Liver (tissue), 3 donors: Measurements from ENCODE around the gene KIF5A.

Experiments used
- EGR1 ChIP-seq, 2 donors: IDR thresholded peaks; 2 replicates each; pipeline ENCODE4 v1.6.1; 2016 to 2018; ENCODE audit warnings: antibody characterized with exemption in 2 of 2, low read depth in 2 of 2
- GABPA ChIP-seq, 2 donors: IDR thresholded peaks in 1 of 2; conservative IDR thresholded peaks in 1 of 2; 2 replicates each; pipeline ENCODE4 v1.6.1; 2016; ENCODE audit warnings: antibody characterized with exemption in 2 of 2, mild to moderate bottlenecking in 1 of 2, moderate library complexity in 1 of 2
- HNF4A ChIP-seq, 2 donors: conservative IDR thresholded peaks; 2 replicates each; pipeline ENCODE4 v1.6.1; 2016; ENCODE audit warnings: antibody characterized with exemption in 2 of 2, mild to moderate bottlenecking in 2 of 2
- RAD21 ChIP-seq, 2 donors: IDR thresholded peaks; 2 replicates each; pipeline ENCODE4 v1.6.1; 2016; ENCODE audit warnings: antibody characterized with exemption in 2 of 2, mild to moderate bottlenecking in 2 of 2
- TAF1 ChIP-seq: conservative IDR thresholded peaks from 2 replicates; pipeline ENCODE4 v1.6.1; 2016; ENCODE audit warnings: antibody characterized with exemption, mild to moderate bottlenecking
- TF ChIP-seq, protein P1 (sequence below): fragments of 150-350 bp; IDR thresholded peaks from 2 replicates; pipeline ENCODE4 v1.5.1; 2017; ENCODE audit warnings: improper control_type of control experiment, low read depth, low read length; ENCODE audit not compliant: missing input control
- TF ChIP-seq, protein P2 (sequence below): IDR thresholded peaks from 2 replicates; pipeline ENCODE4 v1.6.1; 2016; ENCODE audit warnings: antibody characterized with exemption
- TF ChIP-seq, protein P3 (sequence below): IDR thresholded peaks from 2 replicates; pipeline ENCODE4 v1.6.1; 2016; ENCODE audit warnings: antibody characterized with exemption, mild to moderate bottlenecking
- TF ChIP-seq, protein P4 (sequence below): IDR thresholded peaks from 2 replicates; pipeline ENCODE4 v1.6.1; 2016; ENCODE audit warnings: antibody characterized with exemption
- donor health status: healthy.
- donor health status: healthy.

DNA sequence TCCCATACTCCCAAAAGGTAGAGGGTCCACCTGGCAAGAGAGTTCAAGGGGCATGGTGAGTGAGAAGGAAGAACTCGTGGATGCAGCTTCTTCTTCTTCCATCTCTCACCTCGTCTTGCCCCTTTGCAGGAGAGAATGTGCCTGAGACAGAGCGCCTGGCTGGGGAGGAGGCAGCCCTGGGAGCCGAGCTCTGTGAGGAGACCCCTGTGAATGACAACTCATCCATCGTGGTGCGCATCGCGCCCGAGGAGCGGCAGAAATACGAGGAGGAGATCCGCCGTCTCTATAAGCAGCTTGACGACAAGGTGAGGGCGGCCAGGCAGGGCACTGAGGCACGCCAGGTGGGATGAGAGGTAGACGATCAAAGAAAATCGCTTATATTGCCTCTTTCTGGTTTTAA lies 20.0 kb downstream of the KIF5A start:
- TF ChIP-seq, protein P1, sequence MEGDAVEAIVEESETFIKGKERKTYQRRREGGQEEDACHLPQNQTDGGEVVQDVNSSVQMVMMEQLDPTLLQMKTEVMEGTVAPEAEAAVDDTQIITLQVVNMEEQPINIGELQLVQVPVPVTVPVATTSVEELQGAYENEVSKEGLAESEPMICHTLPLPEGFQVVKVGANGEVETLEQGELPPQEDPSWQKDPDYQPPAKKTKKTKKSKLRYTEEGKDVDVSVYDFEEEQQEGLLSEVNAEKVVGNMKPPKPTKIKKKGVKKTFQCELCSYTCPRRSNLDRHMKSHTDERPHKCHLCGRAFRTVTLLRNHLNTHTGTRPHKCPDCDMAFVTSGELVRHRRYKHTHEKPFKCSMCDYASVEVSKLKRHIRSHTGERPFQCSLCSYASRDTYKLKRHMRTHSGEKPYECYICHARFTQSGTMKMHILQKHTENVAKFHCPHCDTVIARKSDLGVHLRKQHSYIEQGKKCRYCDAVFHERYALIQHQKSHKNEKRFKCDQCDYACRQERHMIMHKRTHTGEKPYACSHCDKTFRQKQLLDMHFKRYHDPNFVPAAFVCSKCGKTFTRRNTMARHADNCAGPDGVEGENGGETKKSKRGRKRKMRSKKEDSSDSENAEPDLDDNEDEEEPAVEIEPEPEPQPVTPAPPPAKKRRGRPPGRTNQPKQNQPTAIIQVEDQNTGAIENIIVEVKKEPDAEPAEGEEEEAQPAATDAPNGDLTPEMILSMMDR: no peak
- TF ChIP-seq GABPA (IDR thresholded peaks at IDR 0.05 in 1 of 2, conservative IDR thresholded peaks at IDR 0.05 in 1 of 2) (no peak), TAF1 (no peak), EGR1 (IDR thresholded peaks at IDR 0.05; ENCODE audit: low read depth in 2 of 2) (no peak), RAD21 (IDR thresholded peaks at IDR 0.05) (no peak), HNF4A (conservative IDR thresholded peaks at IDR 0.05) (no peak)
- TF ChIP-seq, protein P2, sequence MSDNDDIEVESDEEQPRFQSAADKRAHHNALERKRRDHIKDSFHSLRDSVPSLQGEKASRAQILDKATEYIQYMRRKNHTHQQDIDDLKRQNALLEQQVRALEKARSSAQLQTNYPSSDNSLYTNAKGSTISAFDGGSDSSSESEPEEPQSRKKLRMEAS: no peak
- TF ChIP-seq, protein P3, sequence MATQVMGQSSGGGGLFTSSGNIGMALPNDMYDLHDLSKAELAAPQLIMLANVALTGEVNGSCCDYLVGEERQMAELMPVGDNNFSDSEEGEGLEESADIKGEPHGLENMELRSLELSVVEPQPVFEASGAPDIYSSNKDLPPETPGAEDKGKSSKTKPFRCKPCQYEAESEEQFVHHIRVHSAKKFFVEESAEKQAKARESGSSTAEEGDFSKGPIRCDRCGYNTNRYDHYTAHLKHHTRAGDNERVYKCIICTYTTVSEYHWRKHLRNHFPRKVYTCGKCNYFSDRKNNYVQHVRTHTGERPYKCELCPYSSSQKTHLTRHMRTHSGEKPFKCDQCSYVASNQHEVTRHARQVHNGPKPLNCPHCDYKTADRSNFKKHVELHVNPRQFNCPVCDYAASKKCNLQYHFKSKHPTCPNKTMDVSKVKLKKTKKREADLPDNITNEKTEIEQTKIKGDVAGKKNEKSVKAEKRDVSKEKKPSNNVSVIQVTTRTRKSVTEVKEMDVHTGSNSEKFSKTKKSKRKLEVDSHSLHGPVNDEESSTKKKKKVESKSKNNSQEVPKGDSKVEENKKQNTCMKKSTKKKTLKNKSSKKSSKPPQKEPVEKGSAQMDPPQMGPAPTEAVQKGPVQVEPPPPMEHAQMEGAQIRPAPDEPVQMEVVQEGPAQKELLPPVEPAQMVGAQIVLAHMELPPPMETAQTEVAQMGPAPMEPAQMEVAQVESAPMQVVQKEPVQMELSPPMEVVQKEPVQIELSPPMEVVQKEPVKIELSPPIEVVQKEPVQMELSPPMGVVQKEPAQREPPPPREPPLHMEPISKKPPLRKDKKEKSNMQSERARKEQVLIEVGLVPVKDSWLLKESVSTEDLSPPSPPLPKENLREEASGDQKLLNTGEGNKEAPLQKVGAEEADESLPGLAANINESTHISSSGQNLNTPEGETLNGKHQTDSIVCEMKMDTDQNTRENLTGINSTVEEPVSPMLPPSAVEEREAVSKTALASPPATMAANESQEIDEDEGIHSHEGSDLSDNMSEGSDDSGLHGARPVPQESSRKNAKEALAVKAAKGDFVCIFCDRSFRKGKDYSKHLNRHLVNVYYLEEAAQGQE: no peak
- TF ChIP-seq, protein P4, sequence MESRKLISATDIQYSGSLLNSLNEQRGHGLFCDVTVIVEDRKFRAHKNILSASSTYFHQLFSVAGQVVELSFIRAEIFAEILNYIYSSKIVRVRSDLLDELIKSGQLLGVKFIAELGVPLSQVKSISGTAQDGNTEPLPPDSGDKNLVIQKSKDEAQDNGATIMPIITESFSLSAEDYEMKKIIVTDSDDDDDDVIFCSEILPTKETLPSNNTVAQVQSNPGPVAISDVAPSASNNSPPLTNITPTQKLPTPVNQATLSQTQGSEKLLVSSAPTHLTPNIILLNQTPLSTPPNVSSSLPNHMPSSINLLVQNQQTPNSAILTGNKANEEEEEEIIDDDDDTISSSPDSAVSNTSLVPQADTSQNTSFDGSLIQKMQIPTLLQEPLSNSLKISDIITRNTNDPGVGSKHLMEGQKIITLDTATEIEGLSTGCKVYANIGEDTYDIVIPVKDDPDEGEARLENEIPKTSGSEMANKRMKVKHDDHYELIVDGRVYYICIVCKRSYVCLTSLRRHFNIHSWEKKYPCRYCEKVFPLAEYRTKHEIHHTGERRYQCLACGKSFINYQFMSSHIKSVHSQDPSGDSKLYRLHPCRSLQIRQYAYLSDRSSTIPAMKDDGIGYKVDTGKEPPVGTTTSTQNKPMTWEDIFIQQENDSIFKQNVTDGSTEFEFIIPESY: no peak
